Measurements from ENCODE around the gene TIFAB.

DNA sequence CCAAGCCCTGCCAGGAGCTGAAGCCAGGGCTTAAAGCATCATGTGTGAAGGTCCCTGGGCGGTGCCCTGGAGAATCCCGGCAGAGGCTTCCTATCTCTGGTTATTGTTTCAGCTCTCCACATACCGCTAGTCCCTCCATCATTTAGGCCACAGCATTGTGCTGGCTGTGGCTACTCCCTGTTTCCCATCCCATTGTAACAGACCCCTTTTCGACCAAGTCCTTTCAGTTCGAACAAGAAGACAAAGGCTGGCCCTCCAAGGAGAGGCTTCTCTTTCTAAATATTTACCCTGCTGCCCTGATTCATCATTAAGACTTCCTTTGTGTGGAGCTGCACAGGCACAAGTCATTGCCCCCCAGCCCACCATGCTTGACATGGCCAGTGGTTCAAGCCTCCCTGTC, 42.0 kb upstream of the TIFAB start:
- TF ChIP-seq TAF1 (IDR thresholded peaks at IDR 0.05; ENCODE audit: low read depth) = no peak
- no peak for TF ChIP-seq EP300 (conservative IDR thresholded peaks at IDR 0.05; ENCODE audit: poor library complexity, severe bottlenecking)
- TF ChIP-seq CTCF (IDR thresholded peaks at IDR 0.05; ENCODE audit: poor library complexity, severe bottlenecking) = no peak
- TF ChIP-seq POLR2AphosphoS5 (IDR thresholded peaks at IDR 0.05) = no peak
- TF ChIP-seq EZH2 (IDR thresholded peaks at IDR 0.05; ENCODE audit: borderline replicate concordance, insufficient read depth, low read length, poor library complexity, severe bottlenecking) = no peak
- TF ChIP-seq, protein P1, sequence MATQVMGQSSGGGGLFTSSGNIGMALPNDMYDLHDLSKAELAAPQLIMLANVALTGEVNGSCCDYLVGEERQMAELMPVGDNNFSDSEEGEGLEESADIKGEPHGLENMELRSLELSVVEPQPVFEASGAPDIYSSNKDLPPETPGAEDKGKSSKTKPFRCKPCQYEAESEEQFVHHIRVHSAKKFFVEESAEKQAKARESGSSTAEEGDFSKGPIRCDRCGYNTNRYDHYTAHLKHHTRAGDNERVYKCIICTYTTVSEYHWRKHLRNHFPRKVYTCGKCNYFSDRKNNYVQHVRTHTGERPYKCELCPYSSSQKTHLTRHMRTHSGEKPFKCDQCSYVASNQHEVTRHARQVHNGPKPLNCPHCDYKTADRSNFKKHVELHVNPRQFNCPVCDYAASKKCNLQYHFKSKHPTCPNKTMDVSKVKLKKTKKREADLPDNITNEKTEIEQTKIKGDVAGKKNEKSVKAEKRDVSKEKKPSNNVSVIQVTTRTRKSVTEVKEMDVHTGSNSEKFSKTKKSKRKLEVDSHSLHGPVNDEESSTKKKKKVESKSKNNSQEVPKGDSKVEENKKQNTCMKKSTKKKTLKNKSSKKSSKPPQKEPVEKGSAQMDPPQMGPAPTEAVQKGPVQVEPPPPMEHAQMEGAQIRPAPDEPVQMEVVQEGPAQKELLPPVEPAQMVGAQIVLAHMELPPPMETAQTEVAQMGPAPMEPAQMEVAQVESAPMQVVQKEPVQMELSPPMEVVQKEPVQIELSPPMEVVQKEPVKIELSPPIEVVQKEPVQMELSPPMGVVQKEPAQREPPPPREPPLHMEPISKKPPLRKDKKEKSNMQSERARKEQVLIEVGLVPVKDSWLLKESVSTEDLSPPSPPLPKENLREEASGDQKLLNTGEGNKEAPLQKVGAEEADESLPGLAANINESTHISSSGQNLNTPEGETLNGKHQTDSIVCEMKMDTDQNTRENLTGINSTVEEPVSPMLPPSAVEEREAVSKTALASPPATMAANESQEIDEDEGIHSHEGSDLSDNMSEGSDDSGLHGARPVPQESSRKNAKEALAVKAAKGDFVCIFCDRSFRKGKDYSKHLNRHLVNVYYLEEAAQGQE (IDR thresholded peaks at IDR 0.05; ENCODE audit: borderline replicate concordance) = no peak
- no peak for TF ChIP-seq RAD21 (conservative IDR thresholded peaks at IDR 0.05)
- TF ChIP-seq SMC3 (conservative IDR thresholded peaks at IDR 0.05; ENCODE audit: poor library complexity) = no peak

Data from neural cell (in vitro differentiated cells).